Endothelial cell of umbilical vein (primary cell): Measurements from ENCODE around the gene ASGR2.

ENCODE experiments used
- EZH2 ChIP-seq: IDR thresholded peaks from 2 replicates; pipeline ENCODE4 v1.6.1; 2012; ENCODE audit warnings: borderline replicate concordance, low read depth, mild to moderate bottlenecking, moderate library complexity, low read length, inconsistent platforms; ENCODE audit not compliant: severe bottlenecking
- FOS ChIP-seq: IDR thresholded peaks from 2 replicates; pipeline ENCODE4 v1.6.1; 2011; ENCODE audit warnings: mild to moderate bottlenecking, low read length, moderate library complexity, borderline replicate concordance; ENCODE audit not compliant: insufficient read depth
- GATA2 ChIP-seq: IDR thresholded peaks from 2 replicates; pipeline ENCODE4 v1.7.0; 2011; ENCODE audit warnings: low read depth, mild to moderate bottlenecking, moderate library complexity, mixed read lengths, low read length; ENCODE audit not compliant: insufficient read length, insufficient read depth
- JUN ChIP-seq: IDR thresholded peaks from 2 replicates; pipeline ENCODE4 v1.6.1; 2011; ENCODE audit warnings: borderline replicate concordance, low read depth; ENCODE audit not compliant: insufficient read length, insufficient read depth
- MAX ChIP-seq: IDR thresholded peaks from 2 replicates; pipeline ENCODE4 v1.6.1; 2011; ENCODE audit not compliant: insufficient read depth, insufficient read length
- POLR2A ChIP-seq: IDR thresholded peaks from 2 replicates; pipeline ENCODE4 v1.6.1; 2012; ENCODE audit warnings: low read depth, mild to moderate bottlenecking, control low read depth, low read length
- POLR2AphosphoS5 ChIP-seq: IDR thresholded peaks from 2 replicates; pipeline ENCODE4 v1.6.1; 2012; ENCODE audit warnings: low read depth, mild to moderate bottlenecking, control low read depth, low read length, moderate library complexity; ENCODE audit not compliant: insufficient read depth
- TF ChIP-seq, protein P1 (sequence below), 2 donors: IDR thresholded peaks; 1 replicate in 1 of 2; 2 replicates in 1 of 2; pipeline ENCODE4 v1.5.1; 2011; ENCODE audit warnings: low read length in 2 of 2, mild to moderate bottlenecking in 2 of 2, moderate library complexity in 2 of 2, control low read depth in 1 of 2, inconsistent platforms in 1 of 2, low read depth in 1 of 2; ENCODE audit not compliant: insufficient read depth in 1 of 2; ENCODE audit errors: extremely low read depth in 1 of 2

DNA sequence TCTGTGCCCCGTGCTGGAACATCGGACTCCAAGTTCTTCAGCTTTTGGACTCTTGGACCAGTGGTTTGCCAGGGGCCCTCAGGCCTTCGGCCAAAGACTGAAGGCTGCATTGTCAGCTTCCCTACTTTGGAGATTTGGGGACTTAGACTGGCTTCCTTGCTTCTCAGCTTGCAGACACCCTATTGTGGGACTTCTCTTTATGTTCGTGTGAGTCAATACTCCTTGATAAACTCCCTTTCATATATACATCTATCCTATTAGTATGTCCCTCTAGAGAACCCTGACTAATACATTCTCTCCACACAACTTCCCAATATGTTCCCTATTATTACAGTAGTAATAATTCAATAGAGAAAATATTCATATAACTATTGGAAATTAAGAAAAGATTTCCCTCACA lies 9.2 kb upstream of the ASGR2 start:
- TF ChIP-seq POLR2A (no peak), FOS (no peak), EZH2 (no peak), GATA2 (no peak), POLR2AphosphoS5 (no peak), JUN (no peak), MAX (no peak)
- TF ChIP-seq, protein P1, sequence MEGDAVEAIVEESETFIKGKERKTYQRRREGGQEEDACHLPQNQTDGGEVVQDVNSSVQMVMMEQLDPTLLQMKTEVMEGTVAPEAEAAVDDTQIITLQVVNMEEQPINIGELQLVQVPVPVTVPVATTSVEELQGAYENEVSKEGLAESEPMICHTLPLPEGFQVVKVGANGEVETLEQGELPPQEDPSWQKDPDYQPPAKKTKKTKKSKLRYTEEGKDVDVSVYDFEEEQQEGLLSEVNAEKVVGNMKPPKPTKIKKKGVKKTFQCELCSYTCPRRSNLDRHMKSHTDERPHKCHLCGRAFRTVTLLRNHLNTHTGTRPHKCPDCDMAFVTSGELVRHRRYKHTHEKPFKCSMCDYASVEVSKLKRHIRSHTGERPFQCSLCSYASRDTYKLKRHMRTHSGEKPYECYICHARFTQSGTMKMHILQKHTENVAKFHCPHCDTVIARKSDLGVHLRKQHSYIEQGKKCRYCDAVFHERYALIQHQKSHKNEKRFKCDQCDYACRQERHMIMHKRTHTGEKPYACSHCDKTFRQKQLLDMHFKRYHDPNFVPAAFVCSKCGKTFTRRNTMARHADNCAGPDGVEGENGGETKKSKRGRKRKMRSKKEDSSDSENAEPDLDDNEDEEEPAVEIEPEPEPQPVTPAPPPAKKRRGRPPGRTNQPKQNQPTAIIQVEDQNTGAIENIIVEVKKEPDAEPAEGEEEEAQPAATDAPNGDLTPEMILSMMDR (IDR thresholded peaks at IDR 0.05; ENCODE audit: extremely low read depth in 1 of 2, insufficient read depth in 1 of 2, low read depth in 1 of 2, low read length in 2 of 2), result no peak
